GM19238 (cell line): ENCODE data around the gene ERBIN.
"Not testable (repeated sequence)": the region's sequence is repeated elsewhere in the genome, so short reads cannot be mapped to it uniquely, and the experiment has no call there.

Source experiments
- DNase-seq: peaks from one replicate; pipeline ENCODE4 v3.0.0; 2011; ENCODE audit warnings: low spot score; ENCODE audit not compliant: insufficient read length

ERBIN gene, protein sequence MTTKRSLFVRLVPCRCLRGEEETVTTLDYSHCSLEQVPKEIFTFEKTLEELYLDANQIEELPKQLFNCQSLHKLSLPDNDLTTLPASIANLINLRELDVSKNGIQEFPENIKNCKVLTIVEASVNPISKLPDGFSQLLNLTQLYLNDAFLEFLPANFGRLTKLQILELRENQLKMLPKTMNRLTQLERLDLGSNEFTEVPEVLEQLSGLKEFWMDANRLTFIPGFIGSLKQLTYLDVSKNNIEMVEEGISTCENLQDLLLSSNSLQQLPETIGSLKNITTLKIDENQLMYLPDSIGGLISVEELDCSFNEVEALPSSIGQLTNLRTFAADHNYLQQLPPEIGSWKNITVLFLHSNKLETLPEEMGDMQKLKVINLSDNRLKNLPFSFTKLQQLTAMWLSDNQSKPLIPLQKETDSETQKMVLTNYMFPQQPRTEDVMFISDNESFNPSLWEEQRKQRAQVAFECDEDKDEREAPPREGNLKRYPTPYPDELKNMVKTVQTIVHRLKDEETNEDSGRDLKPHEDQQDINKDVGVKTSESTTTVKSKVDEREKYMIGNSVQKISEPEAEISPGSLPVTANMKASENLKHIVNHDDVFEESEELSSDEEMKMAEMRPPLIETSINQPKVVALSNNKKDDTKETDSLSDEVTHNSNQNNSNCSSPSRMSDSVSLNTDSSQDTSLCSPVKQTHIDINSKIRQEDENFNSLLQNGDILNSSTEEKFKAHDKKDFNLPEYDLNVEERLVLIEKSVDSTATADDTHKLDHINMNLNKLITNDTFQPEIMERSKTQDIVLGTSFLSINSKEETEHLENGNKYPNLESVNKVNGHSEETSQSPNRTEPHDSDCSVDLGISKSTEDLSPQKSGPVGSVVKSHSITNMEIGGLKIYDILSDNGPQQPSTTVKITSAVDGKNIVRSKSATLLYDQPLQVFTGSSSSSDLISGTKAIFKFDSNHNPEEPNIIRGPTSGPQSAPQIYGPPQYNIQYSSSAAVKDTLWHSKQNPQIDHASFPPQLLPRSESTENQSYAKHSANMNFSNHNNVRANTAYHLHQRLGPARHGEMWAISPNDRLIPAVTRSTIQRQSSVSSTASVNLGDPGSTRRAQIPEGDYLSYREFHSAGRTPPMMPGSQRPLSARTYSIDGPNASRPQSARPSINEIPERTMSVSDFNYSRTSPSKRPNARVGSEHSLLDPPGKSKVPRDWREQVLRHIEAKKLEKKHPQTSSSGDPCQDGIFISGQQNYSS (N-terminal part only)

DNA sequence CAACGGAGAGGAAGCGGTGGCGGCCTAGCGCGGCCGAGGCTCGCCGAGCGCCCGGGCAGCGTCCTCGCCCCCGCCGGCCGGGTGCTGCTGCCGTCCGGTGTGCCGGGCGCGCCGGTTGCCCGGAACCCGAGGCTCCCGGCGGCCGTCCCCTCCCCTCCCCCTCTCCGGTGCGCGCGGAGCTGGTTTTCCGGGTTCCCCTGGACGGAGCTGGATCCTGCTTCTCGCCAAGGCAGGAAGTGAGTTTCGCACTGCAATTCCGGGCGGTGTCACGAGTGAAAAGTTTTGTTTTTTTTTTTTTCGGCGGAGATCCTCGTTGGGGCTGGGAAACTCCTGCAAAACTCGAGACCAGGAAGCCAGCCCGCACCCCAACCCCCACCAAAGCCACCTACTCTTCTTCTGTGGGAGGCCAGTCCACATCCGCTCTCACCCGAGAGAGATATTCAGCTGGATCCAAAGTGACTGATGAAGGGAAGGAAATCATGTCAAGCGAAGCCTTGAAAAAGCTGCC lies at the start of gene ERBIN:
Gene ERBIN, plus strand, starts transcription at position 300 of the 508 bp plus-strand sequence. CDS start 66,144 bp downstream, outside the sequence.
- peak; percentile 41 for DNase-seq

DNA sequence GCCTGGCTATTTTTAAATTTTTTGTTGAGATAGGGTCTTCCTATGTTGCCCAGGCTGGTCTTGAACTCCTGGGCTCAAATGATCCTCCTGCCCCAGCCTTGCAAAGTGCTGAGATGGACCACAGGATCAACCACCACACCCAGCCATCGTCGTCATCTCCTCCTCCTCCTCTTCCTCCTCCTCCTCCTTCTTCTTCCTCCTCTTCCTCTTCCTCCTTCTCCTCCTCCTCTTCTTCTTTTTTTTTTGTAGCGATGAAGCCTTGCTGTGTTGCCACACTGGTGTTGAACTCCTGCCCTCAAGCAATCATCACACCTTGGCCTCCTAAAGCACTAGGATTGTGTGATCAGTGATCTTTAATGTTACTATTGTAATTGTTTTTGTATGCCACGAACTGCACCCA lies 49.4 kb upstream of the ERBIN start:
- no peak for DNase-seq

DNA sequence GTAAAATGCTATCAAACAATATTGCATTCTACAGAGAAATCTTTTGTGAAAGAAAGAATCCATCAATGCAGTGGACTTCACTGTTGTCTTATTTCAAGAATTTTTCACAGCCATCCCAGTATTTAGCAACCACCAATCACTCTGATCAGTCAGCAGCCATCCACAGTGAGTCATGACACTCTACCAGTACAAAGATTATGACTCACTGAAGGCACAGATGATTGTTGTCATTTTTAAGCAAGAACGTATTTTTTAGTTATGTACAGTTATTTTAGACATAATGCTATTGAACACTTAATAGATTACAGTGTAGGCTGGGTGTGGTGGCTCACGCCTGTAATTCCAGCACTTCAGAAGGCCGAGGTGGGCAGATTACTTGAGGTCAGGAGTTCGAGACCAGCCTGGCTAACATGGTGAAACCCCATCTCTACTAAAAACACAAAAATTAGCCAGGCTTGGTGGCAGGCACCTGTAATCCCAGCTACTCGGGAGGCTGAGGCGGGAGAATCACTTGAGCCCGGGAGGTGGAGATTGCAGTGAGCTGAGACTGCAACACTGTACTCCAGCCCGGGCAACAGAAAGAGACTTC lies 46.6 kb upstream of the ERBIN start:
- not testable (repeated sequence) for DNase-seq

DNA sequence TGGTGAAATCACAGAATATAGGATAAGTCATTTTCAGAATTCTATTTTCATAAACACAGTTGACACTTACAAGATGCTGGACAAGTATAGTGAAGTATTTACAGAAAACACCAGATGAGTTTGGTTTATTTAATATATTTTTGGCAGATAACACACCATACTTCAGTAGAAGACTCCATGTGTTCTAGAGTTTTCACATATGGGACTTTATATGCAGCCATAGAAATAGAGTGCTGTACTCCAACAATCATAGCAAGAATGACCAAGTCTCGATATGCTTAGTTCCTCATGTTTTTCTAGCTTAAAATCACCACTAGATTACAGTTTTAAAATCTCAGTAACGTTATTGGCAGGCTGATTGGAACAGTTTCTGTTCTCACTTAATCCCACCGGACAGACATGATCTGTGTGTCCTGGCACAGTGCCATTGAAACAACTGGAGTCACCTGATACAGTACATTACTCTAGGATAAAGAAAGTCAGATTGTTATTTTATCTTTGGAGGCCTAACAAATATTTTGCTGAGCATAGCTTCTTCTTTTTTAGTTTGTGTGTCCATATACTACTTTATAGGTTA lies 45.8 kb upstream of the ERBIN start:
- no peak for DNase-seq

DNA sequence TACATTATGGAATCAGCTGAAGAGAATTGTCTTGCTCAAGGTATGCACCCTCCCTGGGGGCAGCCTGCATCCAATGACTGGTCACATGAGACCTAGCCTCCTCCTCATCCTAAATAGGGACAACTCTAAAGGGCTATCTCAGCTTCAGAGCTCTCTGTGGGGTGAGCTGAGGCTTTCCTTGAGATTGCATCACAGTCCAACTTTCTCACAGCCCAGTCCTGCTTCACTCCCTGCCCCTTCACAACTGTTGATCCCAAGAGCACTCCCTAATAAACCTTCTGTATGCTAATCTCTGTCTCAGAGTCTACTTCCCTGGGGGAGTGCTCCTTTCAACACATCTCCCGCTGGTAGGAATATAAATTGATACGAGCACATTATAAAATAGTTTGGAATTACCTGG lies 44.1 kb upstream of the ERBIN start:
- DNase-seq, result no peak

DNA sequence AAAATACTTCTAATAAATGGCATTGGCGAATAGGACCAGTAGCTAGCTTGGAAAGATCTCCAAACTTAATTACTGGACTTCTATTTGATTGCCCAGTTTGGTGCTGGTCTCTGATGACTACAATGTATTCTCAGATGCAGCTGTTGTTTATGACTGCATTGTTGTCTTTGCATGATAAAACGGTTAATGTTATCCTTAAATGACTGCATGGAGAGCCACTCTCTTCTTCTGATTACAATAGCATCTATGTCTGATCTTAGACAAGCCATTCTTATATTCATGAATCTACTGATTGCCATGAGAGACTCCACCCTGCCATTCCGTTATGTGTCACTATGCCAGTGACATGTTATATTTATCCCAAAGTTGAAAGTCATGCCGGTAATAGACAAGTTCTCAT lies 42.9 kb upstream of the ERBIN start:
- DNase-seq, result no peak

DNA sequence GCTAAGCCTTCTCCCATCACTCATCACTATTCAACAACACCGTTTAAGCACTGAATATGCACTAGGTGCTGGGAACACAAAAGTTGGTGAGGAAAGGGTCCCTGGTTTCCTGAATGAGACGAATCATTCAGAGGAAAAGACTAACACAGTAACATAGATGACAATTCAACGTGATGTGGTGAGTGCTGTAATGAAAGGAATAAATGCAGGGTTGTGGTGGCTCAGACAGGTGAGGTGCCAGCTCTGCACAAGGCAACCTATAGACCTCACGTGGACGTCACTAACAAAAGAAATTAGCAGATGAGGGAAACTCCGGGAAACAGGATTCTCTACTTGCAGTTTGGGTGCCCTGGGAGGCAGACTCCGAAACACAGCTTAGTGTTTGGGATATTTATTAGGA lies 40.0 kb upstream of the ERBIN start:
- DNase-seq, result no peak

DNA sequence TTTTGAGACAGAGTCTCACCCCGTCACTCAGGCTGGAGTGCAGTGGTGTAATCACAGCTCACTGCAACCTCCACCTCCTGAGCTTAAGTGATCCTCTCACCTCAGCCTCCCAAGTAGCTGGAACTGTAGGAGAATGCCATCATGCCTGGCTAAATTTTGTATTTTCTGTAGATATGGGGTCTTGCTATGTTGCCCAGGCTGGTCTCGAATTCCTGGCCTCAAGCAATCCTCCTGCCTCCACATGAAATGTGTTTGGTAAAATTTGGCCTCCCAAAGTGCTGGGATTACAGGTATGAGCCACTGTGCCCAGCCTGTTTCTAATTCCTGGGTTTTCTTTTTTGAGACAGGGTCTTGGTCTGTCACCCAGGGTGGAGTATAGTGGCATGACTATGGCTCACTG lies 34.4 kb upstream of the ERBIN start:
- not testable (repeated sequence) for DNase-seq

DNA sequence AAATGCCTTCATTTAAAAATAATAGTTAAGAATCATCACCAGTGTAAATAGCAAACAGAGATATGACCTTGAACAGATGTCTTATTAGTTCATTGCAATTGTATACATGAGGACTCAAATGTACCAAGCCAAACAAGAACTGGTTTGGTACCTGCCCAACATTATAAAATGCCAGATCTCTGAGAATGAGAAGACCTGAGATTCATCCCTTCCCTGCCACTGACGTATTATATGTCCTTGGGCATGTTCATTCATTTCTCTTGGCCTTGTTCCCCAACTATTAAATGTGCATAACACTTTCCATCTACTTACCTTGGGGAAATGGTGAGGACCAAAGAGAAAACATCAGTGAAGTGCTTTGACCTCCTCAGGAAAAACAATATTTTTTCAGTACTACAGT lies 33.6 kb upstream of the ERBIN start:
- DNase-seq, result no peak

DNA sequence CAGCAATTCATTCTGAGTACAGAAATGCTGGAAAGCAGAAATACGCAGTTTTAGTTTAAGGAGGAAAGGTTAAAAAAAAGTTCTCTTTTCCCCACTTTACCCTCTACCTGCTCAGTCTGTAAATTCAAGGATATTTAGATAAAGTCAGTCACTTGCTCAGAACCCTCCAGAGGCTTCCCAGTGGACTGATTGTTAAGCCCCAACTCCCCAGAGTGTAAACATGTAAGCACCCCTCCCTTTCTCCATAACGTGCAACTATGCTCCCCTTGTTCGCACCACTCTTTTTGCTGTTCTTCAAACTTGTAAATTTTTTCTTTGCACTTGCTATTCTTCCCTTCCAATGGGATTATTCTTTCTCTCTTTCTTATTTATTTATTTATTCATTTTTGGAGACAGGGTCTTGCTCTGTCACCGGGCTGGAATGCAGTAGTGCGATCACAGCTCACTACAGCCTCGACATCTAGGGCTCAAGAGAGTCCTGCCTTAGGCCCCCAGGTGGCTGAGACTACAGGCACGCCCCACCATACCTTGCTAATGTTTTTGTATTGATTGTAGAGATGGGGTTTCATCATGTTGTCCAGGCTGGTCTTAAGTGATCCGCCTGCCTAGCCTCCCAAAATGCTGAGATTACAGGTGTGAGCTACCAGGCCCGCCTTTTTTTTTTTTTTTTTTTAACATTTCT lies 32.5 kb upstream of the ERBIN start:
- no peak for DNase-seq

DNA sequence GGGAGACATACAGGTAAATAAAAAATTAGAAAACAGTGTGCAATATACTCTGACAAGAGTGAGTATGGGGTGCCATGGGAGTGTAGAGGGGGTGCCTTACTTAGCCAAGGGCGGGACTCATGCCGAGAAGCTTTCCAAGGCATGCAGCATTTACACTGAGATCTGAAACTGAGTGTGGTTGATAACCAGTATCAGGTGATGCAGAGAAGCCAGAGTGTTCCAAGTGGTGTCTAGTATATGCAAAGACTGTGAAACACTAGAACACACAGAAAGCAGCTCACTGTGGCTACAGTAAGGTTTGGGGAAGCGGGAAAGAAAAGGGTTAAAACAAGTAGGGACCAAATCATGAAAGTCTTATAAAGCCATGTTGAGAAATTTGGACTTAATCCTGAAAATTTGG lies 30.5 kb upstream of the ERBIN start:
- no peak for DNase-seq

DNA sequence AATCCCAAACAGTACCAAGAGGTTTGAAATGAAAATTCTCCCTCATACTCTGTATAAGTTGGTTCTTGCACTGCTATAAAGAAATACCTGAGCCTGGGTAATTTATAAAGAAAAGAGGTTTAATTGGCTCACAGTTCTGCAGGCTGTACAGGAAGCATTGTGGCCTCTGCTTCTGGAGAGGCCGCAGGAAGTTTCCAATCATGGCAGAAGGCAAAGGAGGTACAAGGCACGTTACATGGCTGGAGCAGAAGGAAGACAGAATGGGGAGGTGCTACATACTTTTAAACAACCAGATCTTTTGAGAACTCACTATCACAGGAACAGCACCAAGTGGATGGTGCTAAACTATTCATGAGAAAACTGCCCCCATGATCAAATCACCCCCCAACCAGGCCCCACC lies 25.6 kb upstream of the ERBIN start:
- no peak for DNase-seq

DNA sequence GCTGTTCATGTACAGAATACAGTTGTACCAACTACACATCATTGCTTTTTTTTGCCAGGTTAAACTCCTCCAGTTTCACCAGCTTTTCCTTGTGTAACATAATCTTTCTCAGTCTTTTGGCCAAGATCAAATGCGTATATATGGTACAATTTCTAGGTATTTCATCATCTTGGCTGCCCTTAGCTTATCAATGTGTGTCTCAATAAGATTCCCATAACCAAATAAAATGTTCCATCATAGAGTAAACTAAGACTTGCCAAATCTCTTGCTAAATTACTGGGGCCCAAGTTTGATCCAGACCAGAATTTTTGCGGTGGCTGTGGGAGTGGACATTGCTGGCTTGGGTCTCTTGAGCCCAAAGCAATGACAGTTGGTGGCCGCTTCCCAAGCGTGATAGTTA lies 24.3 kb upstream of the ERBIN start:
- DNase-seq, result no peak

DNA sequence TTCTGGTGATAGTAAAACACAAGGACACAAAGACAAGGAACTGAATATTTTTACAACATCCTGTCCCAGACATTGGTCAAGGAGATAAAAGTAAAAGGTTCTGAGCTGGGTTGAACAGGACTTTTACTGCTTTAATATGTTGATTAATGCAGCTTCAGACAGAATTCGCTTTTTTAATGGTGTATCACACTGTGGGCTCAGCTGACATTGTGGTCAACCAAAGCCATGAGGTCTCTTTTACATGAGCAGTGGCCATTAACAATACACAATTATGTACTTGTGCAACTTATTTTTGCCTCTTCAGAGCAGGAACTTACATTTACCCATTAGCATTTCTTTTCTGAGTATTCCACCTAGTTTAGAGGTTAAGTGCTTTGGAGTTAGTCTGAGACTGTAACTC lies 22.8 kb upstream of the ERBIN start:
- no peak for DNase-seq

DNA sequence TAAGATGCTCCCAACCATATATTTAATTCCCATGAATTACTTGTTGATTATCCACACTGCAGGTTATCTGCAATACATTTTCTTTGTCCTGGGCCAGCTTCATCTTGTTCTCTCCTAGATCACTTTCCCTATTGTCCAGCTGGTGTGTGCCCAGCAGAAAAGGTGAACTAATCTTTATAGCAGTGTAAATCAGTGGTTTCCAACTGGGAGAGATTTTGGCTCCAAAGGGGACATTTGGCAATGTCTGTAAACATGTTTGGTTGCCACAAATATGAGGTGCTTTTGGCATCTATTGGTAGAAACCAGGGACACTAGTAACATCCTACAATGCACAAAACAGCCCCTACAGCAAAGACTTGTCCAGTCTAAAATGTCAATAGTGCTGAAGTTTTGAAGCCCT lies 20.1 kb upstream of the ERBIN start:
- DNase-seq, result no peak

DNA sequence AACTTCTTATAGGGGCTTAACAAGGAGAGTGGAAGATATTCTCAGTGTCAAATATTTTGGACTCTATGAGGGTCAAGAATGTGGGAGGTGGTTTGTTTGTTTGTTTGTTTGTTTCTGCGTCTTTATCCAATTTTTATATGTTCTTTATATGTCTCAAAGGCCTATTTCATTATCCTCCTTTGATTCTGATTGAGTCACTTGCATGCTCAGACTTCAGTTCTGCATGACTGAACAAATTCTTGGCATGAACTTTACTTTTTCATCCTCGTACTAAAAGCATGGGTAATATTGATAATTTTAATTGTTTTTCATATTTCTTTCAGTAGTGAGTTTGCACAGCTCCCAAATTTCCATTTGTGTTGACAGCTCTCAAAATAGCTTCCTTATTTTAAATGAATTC lies 19.2 kb upstream of the ERBIN start:
- no peak for DNase-seq

DNA sequence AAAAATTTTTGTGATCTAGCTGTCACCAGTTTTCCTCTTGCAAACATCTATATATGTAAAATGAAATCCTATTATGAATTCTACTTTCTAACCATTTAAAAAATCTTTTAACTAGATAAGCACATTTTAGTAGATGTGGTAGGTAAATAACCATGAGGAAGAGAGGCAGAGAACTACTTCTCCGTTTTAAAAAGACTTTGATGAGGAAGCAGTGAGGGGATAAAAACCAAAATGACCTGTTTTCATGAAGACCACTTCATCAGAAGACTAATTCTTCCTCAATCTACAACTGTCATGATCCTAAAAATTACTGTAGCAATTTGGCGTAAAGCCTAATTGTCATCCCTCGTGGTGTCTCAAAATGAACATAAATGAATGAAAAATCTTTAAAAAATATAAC lies 15.7 kb upstream of the ERBIN start:
- no peak for DNase-seq

DNA sequence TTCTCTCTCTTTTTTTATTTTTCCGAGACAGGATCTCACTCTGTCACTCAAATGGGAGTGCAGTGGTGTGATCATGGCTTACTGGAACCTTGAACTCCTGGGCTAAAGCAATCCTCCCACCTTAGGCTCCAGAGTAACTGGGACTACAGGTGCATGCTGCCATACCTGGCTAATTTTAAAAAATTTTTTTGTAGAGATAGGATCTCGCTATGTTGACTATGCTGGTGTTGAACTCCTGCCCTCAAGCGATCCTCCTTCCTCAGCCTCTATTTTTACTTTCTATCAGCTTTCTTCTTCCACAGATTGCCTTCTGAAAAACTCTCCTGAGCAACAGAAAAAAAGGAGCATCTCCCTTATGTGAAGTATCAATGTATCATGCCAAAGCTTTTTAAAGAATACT lies 14.1 kb upstream of the ERBIN start:
- no peak for DNase-seq

DNA sequence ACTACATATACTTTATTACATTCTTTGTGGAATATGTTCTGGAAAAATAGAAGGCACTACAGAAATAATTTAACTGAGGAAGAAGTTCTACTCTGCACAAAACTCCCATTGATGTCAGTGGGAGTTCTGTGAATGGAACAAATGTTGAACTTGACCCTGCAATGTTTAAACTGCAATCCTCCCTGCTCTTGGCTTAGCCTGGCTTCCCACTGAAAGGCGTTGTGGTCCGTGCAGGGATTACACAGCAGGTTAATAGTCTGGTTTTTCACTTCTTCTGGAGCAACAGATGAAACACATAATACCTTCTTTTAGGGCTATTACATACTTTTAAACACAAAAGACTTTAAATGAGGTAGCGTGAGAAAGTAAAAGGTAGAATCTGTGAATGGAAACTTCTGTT lies 12.9 kb upstream of the ERBIN start:
- DNase-seq, result no peak

DNA sequence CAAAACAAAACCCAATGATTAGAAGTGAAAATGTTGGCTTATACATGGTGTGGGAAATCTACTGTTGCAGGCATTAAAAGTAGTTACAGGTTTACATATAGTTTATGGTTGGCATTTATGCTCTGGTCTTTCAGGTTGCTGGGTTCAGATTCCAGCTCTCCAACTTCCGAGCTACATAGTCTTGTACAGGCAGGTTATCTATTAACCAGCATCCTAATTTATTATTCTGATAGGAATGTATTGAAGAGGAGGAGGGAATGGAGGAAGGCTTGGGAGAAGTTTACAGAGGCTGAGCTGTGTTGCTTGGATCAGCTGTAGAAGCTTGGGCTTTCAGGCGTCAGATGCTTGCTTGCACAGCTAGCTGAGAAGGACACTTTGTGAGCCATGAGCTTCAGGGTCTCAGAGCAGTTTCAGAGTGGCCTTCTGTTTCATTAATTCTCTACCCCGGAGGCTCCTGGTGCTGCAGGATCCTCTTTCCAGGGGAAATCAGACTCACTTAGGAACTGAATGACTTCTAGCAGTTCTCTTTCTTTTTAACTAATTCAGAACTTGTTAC lies 11.7 kb upstream of the ERBIN start:
- DNase-seq, result no peak
